ENCODE measurements around the gene GREM1. TPM values are rescaled to one million over a fixed set of nuclear protein-coding genes. Genes with fewer than 3 reads are reported as not detected.
A peak's percentile ranks its signal among the peaks of the same experiment; 100 is the strongest.

The GREM1 gene
- total RNA-seq, 1 experiment from 2014 or later = 1.1 TPM

- Histone ChIP-seq H3K4me1 (ENCODE audit: insufficient read depth, low read length) (peaks cover 4% of the 10 kb centered on the region; the same call in 1 of the 2 replicates), H3T11ph (ENCODE audit: low read length) (no peak overlapping the region), H3K27ac (ENCODE audit: insufficient read length, low read depth, low read length) (no peak overlapping the region), H3K23me2 (ENCODE audit: insufficient read length, low read depth, low read length, poor library complexity, severe bottlenecking) (no peaks in the 10 kb centered on the region), H3K9ac (ENCODE audit: extremely low read depth, insufficient read length, low read length) (no peak overlapping the region), H2BK120ac (ENCODE audit: low read depth, low read length, poor library complexity, severe bottlenecking) (no peak overlapping the region), H3K4ac (ENCODE audit: low read depth, low read length) (no peak overlapping the region), H2BK20ac (ENCODE audit: low read depth, low read length, poor library complexity, severe bottlenecking) (no peak overlapping the region), H2AK5ac (ENCODE audit: insufficient read length, low read length) (no peak overlapping the region), H3K79me1 (ENCODE audit: insufficient read depth, low read depth, low read length, poor library complexity, severe bottlenecking) (no peaks in the 10 kb centered on the region), H3K9me3 (ENCODE audit: control insufficient read depth, low read depth, low read length) (no peaks in the 10 kb centered on the region), H4K5ac (ENCODE audit: insufficient read length, low read depth, low read length) (no peak overlapping the region), H2BK5ac (ENCODE audit: insufficient read length, low read length) (no peak overlapping the region), H4K20me1 (ENCODE audit: control insufficient read depth, insufficient read depth, insufficient read length) (no peaks in the 10 kb centered on the region), H4K8ac (replicated peaks; ENCODE audit: insufficient read length, low read depth, low read length) (no peak overlapping the region), H3K56ac (ENCODE audit: insufficient read length, low read depth, low read length) (no peak overlapping the region), H3K4me2 (ENCODE audit: insufficient read depth, insufficient read length, low read length) (no peak overlapping the region), H3K18ac (ENCODE audit: insufficient read length, low read depth, low read length) (no peak overlapping the region), H4K91ac (ENCODE audit: insufficient read length, low read depth, low read length) (no peak overlapping the region), H3K79me2 (ENCODE audit: insufficient read depth, low read length) (no peaks in the 10 kb centered on the region), H2BK12ac (ENCODE audit: insufficient read length, low read depth, low read length) (no peak overlapping the region), H2AFZ (ENCODE audit: low read length) (no peak overlapping the region), H3K23ac (ENCODE audit: insufficient read length, low read depth, low read length) (no peak overlapping the region), H3K27me3 (ENCODE audit: insufficient read depth, low read length) (no peaks in the 10 kb centered on the region), H2BK15ac (ENCODE audit: low read depth, low read length) (no peak overlapping the region), H3K14ac (ENCODE audit: insufficient read depth, low read length) (no peak overlapping the region)
- no peaks in the 10 kb centered on the region; a peak in 1 of 5 replicates for H3K9me3 Mint-ChIP-seq
- no peaks in the 10 kb centered on the region; the same call in 1 of the 2 replicates for H3K27me3 Mint-ChIP-seq (ENCODE audit: low read depth)
- TF ChIP-seq CTCF (conservative IDR thresholded peaks at IDR 0.05) = no peak
- peaks cover 1 to 9% of the 10 kb centered on the region in 2 experiments; a peak in 3 of 4 replicates for H3K4me1 Mint-ChIP-seq
- H3K36me3 Mint-ChIP-seq (ENCODE audit: insufficient read depth in 1 of 3, low read depth in 3 of 3) = peaks cover 4 to 25% (median 7%) of the 10 kb centered on the region in 3 experiments; a peak in 5 of 7 replicates
- WGBS (ENCODE audit: extremely low coverage, insufficient read length, low lambda C conversion rate) = no CpG with 5 or more reads among the region's 8 CpGs
- H3K27ac Mint-ChIP-seq = peak overlapping the region in 1 of 3 experiments; percentile 50; a peak in 1 of 7 replicates
- no peak overlapping the region for H3K4me3 Mint-ChIP-seq
- DNase-seq = no peak
Measured at GRCh38 chr15:32683906-32684584, 33.8 kb upstream of the GREM1 start.

Data from H9 (cell line).